ENCODE results near the gene C6orf132.

- TF ChIP-seq CTCF (IDR thresholded peaks at IDR 0.05; ENCODE audit: low read depth, low read length, poor library complexity, severe bottlenecking) (no peak), EZH2phosphoT487 (IDR thresholded peaks at IDR 0.05; ENCODE audit: borderline replicate concordance, low read length) (no peak)
Observed at GRCh38 chr6:42179261-42179944, 37.0 kb upstream of the C6orf132 start.

Data from DOHH2 (cell line).